ENCODE data around the gene HMGCL.
"Not testable (repeated sequence)": the region's sequence is repeated elsewhere in the genome, so short reads cannot be mapped to it uniquely, and the experiment has no call there.

The HMGCL gene

GRCh38 chr1:23825762-23826522 is 713 bp upstream of the HMGCL start:
- FAIRE-seq = no peak

- FAIRE-seq = no peak
Measured at GRCh38 chr1:23824711-23825075, 536 bp downstream of the HMGCL start.

- no peak for FAIRE-seq
Measured at GRCh38 chr1:23823767-23824166, 1.5 kb downstream of the HMGCL start.

DNA sequence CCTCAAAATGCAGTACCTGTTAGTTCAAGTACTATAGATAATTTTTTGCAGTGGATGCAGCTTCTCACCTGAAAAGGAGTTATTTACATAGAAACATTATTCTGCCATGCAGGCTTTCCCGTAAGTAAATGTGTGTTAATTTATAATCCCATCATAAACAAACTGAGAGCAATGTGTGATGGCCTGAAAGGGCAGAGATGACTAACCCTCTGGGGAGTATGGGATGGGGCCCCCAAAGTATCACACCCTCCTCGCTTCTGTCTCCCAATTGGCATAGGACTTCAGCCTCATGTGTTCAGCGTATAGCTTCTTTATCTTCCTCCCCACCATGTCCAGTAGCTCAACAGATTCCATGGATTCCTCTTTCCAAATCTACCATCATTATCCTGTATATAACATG is 7.6 kb downstream of the HMGCL start:
- no peak for FAIRE-seq

GRCh38 chr1:23816906-23817305 is 8.3 kb downstream of the HMGCL start:
- no peak for FAIRE-seq

GRCh38 chr1:23816361-23816760 is 8.9 kb downstream of the HMGCL start:
- FAIRE-seq = no peak

DNA sequence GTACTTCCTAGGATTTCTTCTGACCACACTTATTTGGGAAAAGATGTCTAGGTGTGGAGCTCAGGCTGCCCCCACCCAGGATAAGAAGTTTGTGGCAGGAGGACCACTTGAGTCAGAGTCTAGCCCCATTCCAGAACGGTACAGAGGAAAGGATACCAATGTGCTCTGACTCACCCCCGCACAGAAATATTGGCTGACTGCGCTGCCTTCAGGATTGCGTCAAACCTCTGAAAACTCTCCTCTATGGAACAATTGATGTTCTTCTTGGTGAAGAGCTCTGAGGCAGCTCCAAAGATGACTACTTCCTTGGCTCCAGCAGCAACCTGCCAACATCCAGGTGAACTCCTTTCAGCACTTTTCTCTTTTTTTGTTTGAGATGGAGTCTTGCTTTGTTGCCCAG is 11.2 kb downstream of the HMGCL start:
- FAIRE-seq = no peak

DNA sequence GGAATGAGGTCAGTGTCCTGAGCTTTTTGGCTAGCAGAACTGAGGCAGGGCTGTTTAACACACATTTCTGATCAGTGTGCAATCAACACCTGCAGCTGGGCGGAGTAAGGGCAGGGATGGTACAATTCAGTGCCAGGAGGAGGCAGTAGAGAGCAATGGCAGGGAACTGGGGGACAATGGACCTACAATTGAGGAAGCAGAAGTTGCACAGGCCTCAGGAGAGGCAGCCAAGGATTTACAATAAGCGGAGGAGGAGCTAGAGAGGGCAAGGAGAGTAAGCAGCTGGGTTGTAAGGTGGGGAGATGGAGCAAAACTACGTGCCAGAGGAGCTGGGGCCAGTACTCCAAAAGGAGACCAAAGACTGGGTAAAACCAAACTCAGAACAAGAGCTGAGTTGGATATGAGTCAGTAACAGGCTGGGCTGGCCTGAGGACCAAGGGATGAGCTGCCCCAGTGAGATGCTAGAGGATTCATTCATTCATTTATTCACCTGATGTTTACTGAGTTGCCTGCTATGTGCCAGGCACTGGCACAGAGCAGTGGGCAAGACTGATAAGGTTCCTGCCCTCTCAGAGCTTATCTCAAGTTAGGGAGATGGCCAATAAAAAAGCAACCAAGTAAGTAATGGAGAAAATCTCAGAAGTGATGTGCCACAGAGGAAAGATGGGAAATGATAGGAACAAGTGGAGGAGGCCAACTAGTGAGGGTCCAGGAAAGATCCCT is 14.2 kb downstream of the HMGCL start:
- no peak for FAIRE-seq

GRCh38 chr1:23809751-23810171 is 15.5 kb downstream of the HMGCL start:
- FAIRE-seq = no peak

DNA sequence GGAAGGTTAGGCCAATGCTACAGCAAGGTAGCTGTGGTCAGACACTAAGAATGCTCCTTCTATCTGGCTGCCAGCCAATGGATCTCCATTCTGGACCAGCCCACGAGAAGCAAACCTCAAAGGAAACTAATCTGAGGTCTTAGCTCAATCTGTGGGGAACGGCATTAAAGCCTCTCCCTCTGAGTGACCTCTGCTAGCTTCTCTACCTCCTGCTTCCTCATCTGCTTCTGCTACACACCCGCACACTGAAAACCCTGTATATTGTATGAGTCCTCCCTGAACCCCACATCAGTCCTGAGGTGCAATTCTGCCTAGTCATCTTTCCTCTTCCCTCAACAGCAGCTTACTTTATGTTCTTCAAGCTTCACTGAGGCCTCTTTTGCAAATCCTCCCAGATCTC is 17.8 kb downstream of the HMGCL start:
- no peak for FAIRE-seq

DNA sequence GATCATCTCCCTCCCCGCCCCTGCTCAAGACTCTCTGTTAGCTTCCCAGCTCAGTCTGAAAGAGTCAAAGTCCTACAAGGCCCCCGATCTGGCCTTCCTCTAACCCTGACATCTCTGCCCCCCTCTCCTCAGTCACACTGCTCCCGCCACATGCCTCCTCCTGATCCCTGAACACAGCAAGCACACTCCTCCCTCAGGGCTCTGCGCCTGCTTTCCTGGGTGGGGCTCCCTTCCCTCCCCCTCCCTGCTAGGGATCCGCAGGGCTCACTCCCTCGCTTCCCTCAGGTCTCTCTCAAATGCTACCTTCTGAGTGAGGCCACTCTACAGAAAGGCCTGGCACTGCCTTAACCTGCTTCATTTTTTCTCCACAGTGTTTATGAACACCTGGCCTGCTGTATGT is 18.9 kb downstream of the HMGCL start:
- FAIRE-seq = no peak

- FAIRE-seq = no peak
Measured at GRCh38 chr1:23805025-23805424, 20.2 kb downstream of the HMGCL start.

GRCh38 chr1:23804183-23804835 is 20.9 kb downstream of the HMGCL start:
- no peak for FAIRE-seq

DNA sequence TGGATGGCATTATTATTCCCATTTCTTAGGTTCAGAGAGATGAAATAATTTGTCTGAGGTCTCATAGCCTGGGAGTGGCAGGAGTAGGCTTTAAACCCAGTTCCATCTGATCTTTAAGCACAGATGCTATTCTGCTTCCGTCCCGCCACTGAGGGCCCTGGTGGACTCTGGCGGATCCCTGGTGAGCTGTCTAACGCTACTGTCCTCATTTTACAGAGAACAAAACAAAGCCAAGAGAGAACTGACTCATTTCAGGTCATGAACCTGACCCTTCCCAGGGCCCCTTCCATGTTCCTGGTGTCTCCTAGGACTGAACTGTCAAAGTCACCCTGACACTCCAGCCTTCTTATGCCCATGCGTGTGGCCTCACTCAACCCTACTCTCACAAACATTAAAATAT is 21.6 kb downstream of the HMGCL start:
- no peak for FAIRE-seq

- FAIRE-seq = not testable (repeated sequence)
Measured at GRCh38 chr1:23802809-23803342, 22.4 kb downstream of the HMGCL start.

DNA sequence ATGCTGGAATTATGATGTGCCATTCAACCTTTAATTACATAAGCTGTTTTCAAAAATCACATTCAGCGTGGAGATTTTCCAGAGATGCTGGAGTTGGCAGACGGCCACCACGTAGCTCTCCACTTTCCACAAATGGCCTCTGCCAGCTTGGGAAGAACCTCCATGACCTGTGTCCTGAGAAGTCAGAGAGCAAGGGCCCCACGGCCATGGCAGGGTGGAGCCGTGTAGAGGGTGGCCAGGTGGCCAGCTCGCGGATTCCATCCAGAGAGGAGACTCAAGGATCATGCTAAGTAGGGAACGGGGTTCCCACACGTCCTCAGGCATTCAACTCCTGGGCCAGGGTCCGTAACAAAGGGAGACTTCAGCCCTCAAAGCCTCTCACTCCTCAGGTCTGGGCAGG is 23.4 kb downstream of the HMGCL start:
- FAIRE-seq = no peak

DNA sequence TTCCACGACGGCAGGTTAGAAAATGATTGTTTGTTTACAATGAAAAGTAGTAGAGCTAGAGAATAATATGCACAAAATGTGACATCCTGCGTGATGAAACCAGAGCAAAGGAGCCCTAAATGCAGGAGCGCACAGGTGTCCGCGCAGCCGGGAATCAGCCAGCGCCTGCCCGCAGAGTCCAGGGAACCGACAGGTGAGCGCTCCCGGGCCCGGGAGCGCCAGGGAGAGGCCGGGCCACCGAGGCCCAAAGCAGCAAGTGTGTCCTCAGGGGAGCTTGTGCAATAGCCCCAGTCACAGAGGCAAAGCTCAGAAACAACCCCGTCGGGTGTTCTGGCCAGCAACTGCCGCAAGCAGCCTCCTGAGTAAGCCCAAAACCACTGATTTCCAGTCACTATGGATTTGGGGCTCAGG is 23.9 kb downstream of the HMGCL start:
- no peak for FAIRE-seq

GRCh38 chr1:23800400-23801337 is 24.6 kb downstream of the HMGCL start, which contains the start of gene GALE:
Gene GALE (minus strand): TSS chr1:23800754. CDS start chr1:23799007, 1,747 bp downstream.
- FAIRE-seq = no peak

GRCh38 chr1:23799570-23800399 is 25.4 kb downstream of the HMGCL start:
- FAIRE-seq = no peak

DNA sequence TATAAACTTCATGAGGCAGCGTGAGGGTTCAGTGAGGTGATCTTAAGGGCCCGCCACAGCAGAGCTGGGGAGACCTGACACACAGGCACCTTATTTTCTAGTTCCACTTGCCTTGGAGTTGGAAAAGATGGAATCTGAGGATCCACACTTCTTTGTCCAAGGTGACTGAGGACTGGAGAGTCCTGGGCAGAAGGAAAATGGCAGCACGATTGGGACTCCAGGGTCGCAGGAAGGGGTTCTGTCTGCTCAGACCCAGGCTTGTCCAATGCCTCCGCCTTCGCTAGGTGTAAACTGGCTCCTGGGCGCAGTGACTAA is 26.0 kb downstream of the HMGCL start:
- FAIRE-seq = no peak

- no peak for FAIRE-seq
Measured at GRCh38 chr1:23798662-23799142, 26.5 kb downstream of the HMGCL start.

Data from colon (tissue), 2 donors.